ENCODE results near the gene GGTA1.

GGTA1 gene

DNA sequence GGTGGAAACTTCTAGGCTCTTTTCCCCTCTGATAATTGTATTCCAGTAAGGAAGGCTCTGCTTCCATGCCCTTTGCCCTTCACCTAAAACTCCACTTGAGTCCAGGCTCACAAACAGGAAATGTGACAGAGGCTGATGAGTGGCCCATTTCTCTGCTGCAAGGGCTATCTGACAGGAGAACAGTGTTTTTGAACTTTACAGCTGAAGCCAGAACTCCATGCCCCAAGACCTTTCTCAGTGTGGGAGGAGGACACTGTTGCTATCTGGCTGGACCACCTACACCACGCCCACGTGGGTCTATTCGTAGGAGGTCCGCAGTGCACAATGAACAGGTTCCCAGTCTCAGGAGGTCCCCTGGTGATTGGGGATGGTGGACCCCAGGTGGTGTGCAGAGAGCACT, 13.6 kb downstream of the GGTA1 start:
- TF ChIP-seq RAD21 (IDR thresholded peaks at IDR 0.05; ENCODE audit: low read depth), result no peak
- TF ChIP-seq EP300 (IDR thresholded peaks at IDR 0.05; ENCODE audit: borderline replicate concordance), result no peak
- TF ChIP-seq TEAD4 (IDR thresholded peaks at IDR 0.05), result no peak
- TF ChIP-seq USF1 (IDR thresholded peaks at IDR 0.05), result no peak
- TF ChIP-seq FOXM1 (IDR thresholded peaks at IDR 0.05; ENCODE audit: borderline replicate concordance, low read depth), result no peak
- no peak for TF ChIP-seq MAX (IDR thresholded peaks at IDR 0.05)
- TF ChIP-seq TCF12 (IDR thresholded peaks at IDR 0.05; ENCODE audit: low read depth), result no peak
- TF ChIP-seq CEBPB (IDR thresholded peaks at IDR 0.05), result no peak
- TF ChIP-seq REST (IDR thresholded peaks at IDR 0.05; ENCODE audit: low read depth), result no peak
- TF ChIP-seq EGR1 (IDR thresholded peaks at IDR 0.05), result no peak

DNA sequence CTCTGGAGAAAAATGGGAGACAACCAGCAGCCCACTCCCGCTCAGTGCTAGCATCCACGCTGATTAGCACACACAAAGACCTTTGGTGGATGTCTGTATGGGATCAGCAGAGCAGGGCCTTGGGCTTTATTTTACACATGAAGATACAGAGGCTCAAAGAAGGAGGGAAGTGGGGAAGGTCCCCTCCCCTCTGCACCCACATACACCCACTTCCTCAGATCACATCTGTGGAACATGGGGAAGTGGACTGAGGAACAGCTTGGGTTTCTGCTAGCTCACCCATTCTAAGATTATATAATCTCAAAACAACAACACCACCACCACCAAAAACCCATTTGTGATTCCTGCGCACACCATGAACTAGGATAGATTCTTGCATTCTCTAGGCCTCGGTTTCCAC, 14.0 kb downstream of the GGTA1 start:
- no peak for TF ChIP-seq YY1 (IDR thresholded peaks at IDR 0.05; ENCODE audit: low read depth)
- TF ChIP-seq TAF1 (IDR thresholded peaks at IDR 0.05; ENCODE audit: low read depth), result no peak
- TF ChIP-seq RAD21 (IDR thresholded peaks at IDR 0.05; ENCODE audit: low read depth), result no peak
- TF ChIP-seq NFIC (IDR thresholded peaks at IDR 0.05), result no peak
- TF ChIP-seq REST (IDR thresholded peaks at IDR 0.05; ENCODE audit: low read depth), result no peak
- TF ChIP-seq TCF12 (IDR thresholded peaks at IDR 0.05; ENCODE audit: low read depth), result no peak
- no peak for TF ChIP-seq CREB1 (IDR thresholded peaks at IDR 0.05; ENCODE audit: low read depth)
- no peak for TF ChIP-seq USF1 (IDR thresholded peaks at IDR 0.05)
- TF ChIP-seq EP300 (IDR thresholded peaks at IDR 0.05; ENCODE audit: borderline replicate concordance), result no peak
- no peak for TF ChIP-seq TEAD4 (IDR thresholded peaks at IDR 0.05)

DNA sequence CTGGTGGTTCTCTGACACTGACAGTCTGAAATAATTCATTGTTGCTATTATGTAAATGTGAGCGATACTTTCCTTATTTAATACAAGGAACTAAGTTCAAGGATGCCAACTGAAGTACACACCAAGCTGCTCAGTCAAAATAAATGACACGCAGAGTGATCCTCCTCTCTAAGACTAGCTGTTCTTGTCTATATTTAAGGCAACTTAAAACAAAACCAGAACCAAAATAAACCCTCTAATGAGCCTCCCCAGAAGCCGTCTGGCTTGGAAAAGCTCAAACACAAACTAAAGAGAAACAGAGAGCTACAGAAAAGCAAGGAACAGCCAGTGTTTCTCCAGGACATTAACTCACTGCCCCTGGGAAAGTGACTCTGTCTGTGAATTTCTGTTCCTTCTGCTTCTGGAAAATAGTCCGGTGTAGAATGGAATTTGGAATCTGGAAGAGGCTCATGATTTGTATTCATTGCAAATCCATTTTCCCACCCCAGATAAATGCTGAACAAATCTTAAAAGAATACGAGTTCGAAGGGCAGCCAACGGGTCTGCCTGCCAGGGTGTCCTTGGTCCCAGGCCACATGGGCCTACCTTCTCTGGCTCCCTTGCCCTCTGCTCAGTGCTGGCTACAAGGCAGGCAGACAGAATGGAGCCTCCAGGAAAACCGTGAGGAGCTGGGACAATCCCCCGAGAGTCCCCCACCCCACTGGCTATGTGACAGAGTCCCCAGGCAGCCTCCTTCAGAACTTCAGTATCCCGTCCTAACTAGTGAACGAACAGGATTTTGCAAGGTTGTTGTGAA, 14.8 kb downstream of the GGTA1 start:
- no peak for TF ChIP-seq NFIC (IDR thresholded peaks at IDR 0.05)
- no peak for TF ChIP-seq EP300 (IDR thresholded peaks at IDR 0.05; ENCODE audit: borderline replicate concordance)
- no peak for TF ChIP-seq REST (IDR thresholded peaks at IDR 0.05; ENCODE audit: low read depth)
- no peak for TF ChIP-seq MAX (IDR thresholded peaks at IDR 0.05)
- no peak for TF ChIP-seq RAD21 (IDR thresholded peaks at IDR 0.05; ENCODE audit: low read depth)
- TF ChIP-seq YY1 (IDR thresholded peaks at IDR 0.05; ENCODE audit: low read depth), result no peak
- no peak for TF ChIP-seq ZBTB7A (IDR thresholded peaks at IDR 0.05; ENCODE audit: low read depth)
- no peak for TF ChIP-seq TCF12 (IDR thresholded peaks at IDR 0.05; ENCODE audit: low read depth)
- no peak for TF ChIP-seq USF1 (IDR thresholded peaks at IDR 0.05)
- TF ChIP-seq EGR1 (IDR thresholded peaks at IDR 0.05), result no peak

DNA sequence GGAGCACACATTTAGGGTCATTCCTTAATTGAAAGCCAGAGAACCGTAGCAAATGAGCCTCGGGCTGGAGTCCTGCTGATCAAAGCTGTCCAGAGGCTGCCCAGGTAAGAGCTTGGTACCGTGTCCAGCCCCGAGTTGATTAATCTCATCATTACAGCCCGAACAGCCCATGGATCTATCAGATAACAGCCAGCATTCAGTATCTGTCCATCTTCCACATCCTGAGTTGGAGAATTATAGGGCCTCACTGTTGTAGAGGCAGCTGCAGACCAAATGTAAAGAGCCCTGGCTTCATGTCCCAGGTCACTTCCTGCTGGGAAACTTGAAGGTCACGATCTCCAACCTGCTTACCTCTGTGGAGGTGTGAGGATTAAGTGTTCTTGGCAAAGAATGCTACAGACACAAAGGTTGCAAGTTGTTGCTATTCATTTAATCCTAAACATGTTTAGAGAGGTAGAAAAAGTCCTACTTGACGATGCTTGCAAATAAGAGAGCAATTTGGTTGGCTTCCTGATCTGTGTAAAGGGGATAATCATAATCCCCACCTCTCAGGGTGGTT, 16.1 kb downstream of the GGTA1 start:
- no peak for TF ChIP-seq USF1 (IDR thresholded peaks at IDR 0.05)
- no peak for TF ChIP-seq FOXM1 (IDR thresholded peaks at IDR 0.05; ENCODE audit: borderline replicate concordance, low read depth)

Measured in Ishikawa (cell line).